ENCODE data around the gene TREML2.
A peak's percentile ranks its signal among the peaks of the same experiment; 100 is the strongest.
"Not testable (repeated sequence)": the region's sequence is repeated elsewhere in the genome, so short reads cannot be mapped to it uniquely, and the experiment has no call there.

The TREML2 gene, protein sequence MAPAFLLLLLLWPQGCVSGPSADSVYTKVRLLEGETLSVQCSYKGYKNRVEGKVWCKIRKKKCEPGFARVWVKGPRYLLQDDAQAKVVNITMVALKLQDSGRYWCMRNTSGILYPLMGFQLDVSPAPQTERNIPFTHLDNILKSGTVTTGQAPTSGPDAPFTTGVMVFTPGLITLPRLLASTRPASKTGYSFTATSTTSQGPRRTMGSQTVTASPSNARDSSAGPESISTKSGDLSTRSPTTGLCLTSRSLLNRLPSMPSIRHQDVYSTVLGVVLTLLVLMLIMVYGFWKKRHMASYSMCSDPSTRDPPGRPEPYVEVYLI

GRCh38 chr6:41200901-41201763, at the start of gene TREML2:
Gene TREML2, minus strand, starts transcription at chr6:41201149. Its CDS starts 141 bp downstream, at chr6:41201008.
- peak; percentile 10 for DNase-seq

DNA sequence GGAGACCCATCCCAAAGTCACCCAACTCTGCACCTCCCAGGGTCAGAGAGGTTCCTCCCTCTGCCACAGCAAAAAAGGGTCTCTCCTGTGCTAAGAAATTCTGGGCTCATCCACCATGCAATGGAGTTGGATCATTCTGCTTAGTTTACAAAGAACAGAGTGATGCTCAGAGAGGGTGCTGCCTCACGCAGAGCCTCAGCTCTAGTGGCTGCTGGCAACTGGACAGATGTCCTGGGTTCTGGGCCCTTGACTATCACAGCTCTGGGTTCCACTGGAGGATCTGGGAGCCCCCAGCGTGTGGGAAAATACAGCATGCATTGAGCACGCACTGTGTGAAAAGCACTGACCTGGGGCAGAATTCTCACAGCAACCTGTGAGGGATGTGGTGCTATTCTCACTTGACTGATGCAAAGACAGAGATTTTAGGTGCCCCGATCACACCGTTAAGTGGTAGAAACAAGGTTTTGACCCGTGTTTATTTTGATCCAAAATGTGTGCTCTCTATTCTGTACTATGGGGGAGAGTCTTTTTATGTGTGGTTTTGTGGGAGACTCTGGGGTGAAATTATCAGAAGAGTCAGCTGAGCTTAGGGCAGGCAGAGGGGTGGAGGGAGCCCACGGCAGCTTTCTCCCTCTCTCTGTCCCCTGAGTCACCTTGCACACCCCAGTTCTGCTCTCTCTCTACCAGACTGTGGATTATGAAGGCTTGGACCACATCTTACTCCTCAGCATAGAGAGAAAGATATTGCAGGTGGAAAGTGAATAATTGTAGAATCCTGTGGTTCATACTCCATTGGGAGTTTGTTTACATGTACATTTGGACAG, 47.1 kb upstream of the TREML2 start:
- DNase-seq = no peak

DNA sequence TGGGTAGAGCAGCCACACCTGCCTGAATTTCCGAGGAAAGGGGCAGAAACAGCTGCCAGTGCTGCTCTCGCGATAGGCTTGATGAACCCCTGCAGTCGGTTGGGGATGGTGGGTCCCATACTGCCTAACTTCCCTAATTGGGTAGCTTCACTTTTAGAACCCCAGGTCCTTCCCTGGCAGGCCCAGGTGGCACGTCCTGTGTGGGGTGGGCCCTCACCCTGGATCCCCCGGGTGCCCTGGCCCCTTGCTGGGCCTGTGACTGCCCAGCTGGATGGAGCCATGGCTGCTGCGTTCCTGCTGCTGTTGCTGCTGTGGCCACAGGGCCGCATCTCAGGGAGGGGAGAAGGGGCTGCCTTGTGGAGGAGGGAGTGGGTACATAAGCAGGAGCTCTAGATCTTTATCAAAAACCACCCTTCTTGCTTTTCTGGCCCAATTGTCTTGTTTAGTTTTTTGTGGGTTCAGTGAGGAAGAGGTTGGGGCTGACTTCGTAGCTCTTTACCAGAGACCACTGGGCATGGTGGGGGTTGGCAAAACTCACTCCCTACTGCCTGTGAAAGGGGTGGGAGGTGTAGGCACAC, 46.4 kb upstream of the TREML2 start:
- no peak for DNase-seq

GRCh38 chr6:41246529-41246928, 45.6 kb upstream of the TREML2 start:
- DNase-seq = not testable (repeated sequence)

GRCh38 chr6:41239467-41240159, 38.7 kb upstream of the TREML2 start:
- DNase-seq = no peak

DNA sequence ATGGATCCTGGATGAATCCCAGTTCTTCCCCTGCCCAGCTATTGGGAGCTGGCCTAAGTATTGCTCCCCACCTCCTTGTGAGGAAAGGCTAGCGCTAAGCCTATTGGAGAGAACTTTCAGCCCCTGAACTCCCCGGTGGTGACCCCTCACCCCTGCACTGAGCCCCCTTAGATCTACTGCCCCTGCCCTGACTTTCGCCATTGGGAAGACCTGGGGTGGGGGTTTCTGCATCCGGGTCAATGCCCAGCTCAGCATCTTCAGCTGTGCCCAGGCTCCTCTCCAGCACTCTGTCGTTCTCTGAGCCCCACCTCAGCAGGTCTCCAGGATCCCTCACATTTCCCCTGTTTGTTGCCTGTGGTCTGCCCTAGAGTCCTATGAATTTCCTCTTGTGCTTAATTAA, 36.2 kb upstream of the TREML2 start:
- no peak for DNase-seq

- no peak for DNase-seq
Measured at GRCh38 chr6:41236276-41236675, 35.3 kb upstream of the TREML2 start.

DNA sequence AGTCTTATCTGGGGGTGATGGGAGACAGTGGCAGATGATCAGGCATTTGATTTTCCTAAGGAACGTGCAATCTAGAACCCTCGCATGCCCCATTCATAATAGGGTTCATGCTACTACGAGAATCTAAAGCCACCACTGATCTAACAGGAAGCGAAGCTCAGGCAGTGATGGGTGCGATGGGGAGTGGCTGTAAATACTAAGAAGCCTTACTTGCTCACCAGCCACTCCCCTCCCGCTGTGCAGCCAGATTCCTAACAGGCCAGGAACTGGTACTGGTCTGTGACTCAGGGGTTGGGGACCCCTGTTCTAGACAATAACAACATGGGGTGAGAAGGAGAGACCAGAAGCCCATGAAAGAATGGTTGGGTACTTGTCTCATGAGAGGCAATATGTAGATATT, 31.7 kb upstream of the TREML2 start:
- DNase-seq = no peak

DNA sequence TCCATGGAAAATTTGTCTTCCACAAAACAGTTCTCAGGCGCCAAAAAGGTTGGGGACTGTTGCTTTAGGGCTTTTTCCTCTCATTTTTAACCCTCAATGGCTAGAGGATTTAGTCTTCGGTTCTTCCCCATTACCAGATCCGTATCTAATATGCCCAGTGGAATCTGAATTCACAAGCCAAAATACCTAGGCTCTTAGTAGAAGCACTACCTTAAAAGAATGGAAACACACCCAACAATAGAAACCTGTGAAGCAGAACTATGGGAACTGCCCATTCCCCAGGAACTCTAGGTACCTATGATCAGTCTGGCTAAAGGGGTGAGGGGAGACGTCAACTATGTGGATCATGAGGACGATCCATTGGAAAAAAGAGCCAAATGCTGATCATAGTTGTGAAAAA, 30.3 kb upstream of the TREML2 start:
- DNase-seq = no peak

DNA sequence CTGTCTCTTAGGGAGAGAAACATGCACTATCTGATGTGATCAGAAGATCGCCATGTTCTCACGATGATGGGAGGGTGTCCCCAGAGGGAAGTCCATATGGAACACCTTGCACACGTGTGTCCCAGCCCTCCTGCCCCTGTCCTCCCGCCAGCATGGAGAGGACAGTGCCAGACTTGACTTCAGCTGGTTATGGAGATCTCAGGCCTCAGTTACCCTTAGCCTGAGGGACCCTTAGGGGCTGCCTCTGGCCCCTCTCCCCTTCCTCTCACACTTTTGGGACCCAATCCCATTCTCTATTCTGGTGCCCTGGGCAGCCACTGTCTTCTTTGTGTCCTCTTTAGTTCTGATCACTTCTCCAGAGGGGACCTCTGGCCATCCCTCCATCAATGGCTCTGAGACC, 28.8 kb upstream of the TREML2 start:
- DNase-seq = no peak

DNA sequence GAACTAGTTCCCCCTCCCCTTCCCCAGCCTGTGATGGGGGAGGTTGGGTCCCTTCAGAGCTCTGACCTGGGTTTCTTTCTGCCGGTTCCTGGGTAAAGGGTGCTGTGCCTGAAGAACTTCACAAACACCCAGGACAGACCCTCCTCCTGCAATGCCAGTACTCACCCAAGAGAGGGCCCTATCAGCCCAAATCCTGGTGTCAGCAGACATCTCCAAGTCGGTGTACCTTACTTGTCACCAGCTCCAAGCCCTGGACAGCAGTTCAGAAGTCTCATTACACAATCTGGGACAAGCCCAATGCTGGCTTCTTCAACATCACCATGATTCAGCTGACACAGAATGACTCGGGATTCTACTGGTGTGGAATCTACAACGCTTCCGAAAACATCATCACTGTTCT, 27.7 kb upstream of the TREML2 start:
- no peak for DNase-seq

DNA sequence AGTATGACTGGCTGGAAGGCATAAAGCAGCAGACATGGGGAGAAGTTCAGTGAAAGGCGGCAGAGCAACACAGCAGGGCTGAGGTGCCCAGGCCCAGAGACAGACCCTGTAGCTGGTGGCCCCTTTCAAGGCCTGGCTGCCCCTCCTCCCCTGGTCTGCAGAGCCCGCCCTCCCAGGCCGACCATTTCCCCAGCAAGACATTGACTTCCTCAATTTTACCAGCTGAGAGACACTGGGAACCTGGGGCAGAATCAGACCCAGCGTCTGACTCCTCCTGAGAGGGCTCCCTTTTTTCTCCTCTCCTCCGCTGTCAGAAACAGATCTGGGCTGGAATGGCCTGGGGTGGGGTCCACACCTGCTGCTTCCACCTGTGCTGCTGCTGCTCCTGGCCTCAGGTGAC, 27.1 kb upstream of the TREML2 start, which contains the start of gene TREML4:
Gene TREML4, plus strand, starts transcription at position 254 of the 400 bp plus-strand sequence. Its CDS starts 79 bp downstream, at position 333.
- DNase-seq = no peak

DNA sequence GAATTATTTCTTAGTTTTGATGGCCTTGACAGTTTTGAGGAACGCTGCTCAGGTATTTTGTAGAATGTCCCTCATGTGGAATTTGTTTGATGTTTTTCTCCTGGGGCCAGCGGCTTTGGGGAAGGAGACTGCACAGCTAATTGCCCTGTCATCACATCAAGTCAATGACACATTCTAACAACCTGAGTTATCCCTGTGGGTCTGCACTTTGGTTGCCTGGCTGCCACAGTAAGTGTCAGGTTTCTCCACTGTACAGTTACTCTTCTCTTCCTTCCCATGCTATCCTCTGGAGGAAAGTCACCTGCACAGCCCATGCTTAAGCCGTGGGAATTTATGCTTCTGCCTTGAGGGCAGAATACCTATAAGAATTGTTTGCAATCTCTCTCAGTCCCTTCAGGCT, 25.8 kb upstream of the TREML2 start:
- no peak for DNase-seq

DNA sequence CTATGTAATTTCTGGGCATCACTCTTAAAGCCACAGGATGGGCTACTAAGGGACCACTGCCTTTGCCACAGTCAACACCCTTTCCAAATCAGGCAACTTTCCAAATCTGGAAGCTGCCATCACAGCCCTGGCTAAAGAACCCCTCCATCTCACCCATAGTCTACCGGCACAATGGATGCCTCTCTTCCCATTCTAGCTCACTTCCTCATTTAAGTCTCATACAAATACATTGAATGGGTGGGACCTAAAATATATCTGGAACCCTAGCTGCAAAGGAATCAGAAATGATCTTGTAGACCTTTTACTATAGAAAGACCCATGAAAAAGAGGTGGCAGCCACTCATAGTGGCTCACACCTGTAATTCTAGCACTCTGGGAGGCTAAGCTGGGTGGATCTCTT, 23.9 kb upstream of the TREML2 start:
- DNase-seq = no peak

- no peak for DNase-seq
Measured at GRCh38 chr6:41222513-41222912, 21.6 kb upstream of the TREML2 start.

- no peak for DNase-seq
Measured at GRCh38 chr6:41222045-41222444, 21.1 kb upstream of the TREML2 start.

GRCh38 chr6:41216616-41217015, 15.7 kb upstream of the TREML2 start:
- DNase-seq = no peak

DNA sequence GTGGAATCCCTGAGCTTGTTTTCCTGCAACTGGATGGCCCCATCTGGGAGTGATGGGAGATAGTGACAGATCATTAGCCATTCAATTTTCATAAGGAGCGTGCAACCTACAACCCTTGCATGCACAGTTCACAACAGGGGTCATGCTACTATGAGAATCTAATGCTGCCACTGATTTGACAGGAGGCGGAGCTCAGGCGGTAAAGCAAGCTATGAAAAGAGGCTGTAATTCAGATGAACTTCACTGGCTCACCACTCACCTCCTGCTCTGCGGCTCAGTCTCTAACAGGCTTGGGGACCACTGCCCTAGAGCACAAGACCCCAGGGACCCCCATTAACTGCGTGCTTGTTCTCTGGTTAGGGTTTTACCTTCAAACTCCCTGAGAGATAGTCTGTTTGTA, 14.8 kb upstream of the TREML2 start:
- DNase-seq = no peak

DNA sequence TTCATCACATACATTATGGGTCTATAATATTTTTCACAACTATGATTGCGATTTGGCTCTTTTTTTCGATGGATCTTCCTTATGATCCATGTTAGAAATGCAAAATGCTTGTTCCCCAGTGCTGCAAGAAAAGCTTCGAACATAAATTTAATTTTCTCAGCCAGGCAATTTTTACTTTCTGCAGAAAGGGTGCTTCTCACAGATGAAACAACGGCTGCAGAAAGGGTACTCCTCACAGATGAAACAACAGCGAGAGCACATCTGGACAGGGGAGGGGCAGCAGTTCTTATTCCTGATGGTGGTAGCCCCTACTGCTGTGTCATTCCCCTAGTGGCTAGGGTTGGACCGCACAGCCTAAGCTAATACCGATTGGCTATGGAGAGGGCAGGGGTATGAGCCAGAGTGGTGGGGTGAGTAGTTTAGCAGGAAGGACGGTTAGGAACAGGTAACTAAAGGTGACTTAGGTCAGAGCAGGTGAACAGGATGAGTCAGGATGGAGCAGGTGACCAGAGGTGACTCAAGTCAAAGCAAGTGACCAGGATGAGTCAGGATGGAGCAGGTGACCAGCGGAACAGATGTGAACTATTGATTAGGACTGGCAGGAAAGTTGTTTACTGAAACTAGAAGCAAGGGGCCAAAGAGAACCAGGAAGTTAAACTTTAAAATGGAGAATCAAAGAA, 13.8 kb upstream of the TREML2 start:
- no peak for DNase-seq

GRCh38 chr6:41209547-41210320, 8.8 kb upstream of the TREML2 start:
- no peak for DNase-seq

All from stimulated activated CD4-positive, alpha-beta T cell treated with anti-CD3 and anti-CD28 coated beads, Interleukin-12 subunit alpha, Interleukin-12 subunit beta, amount 100 ng/mL, for 4 hours (primary cell).